Osteoblast (primary cell): ENCODE results near the gene ZFP64. TPM values are rescaled to one million over a fixed set of nuclear protein-coding genes. Genes with fewer than 3 reads are reported as not detected.
"Not testable (repeated sequence)": the region's sequence is repeated elsewhere in the genome, so short reads cannot be mapped to it uniquely, and the experiment has no call there.

Experiments used
- DNase-seq: peaks from one replicate; pipeline ENCODE4 v3.0.0; 2011; ENCODE audit warnings: low spot score, mixed read lengths; ENCODE audit not compliant: insufficient read length; ENCODE audit errors: missing footprints
- H2AFZ ChIP-seq: 2 replicates; pipeline ENCODE4 v1.6.0; 2011; ENCODE audit warnings: mild to moderate bottlenecking, low read length
- H3K27ac ChIP-seq: 2 replicates; pipeline ENCODE4 v1.5.1; 2011; ENCODE audit warnings: mild to moderate bottlenecking, low read depth, low read length, moderate library complexity
- H3K27me3 ChIP-seq: 2 replicates; pipeline ENCODE4 v1.6.0; 2012; ENCODE audit warnings: mild to moderate bottlenecking, control low read depth, inconsistent platforms, low read length, moderate library complexity; ENCODE audit not compliant: insufficient read depth
- H3K36me3 ChIP-seq: 2 replicates; pipeline ENCODE4 v1.5.1; 2011; ENCODE audit warnings: mild to moderate bottlenecking, low read length, control low read depth, moderate library complexity; ENCODE audit not compliant: insufficient read depth
- H3K4me1 ChIP-seq: 2 replicates; pipeline ENCODE4 v1.5.1; 2011; ENCODE audit warnings: mild to moderate bottlenecking, low read length, control low read depth, moderate library complexity; ENCODE audit not compliant: insufficient read depth
- H3K4me2 ChIP-seq: 2 replicates; pipeline ENCODE4 v1.6.0; 2011; ENCODE audit warnings: mild to moderate bottlenecking, low read length; ENCODE audit not compliant: insufficient read depth
- H3K4me3 ChIP-seq: fragments of 200-600 bp; sonication (generic); 3 replicates; pipeline ENCODE4 v1.5.1; 2012; ENCODE audit warnings: mild to moderate bottlenecking, low read length, inconsistent platforms; ENCODE audit not compliant: insufficient read depth
- H3K79me2 ChIP-seq: 2 replicates; pipeline ENCODE4 v1.6.0; 2012; ENCODE audit warnings: mild to moderate bottlenecking, low read length, control low read depth, inconsistent platforms; ENCODE audit not compliant: insufficient read depth
- H3K9me3 ChIP-seq: 2 replicates; pipeline ENCODE4 v1.5.1; 2011; ENCODE audit warnings: low read depth, low read length, control low read depth
- H4K20me1 ChIP-seq: 2 replicates; pipeline ENCODE4 v1.6.0; 2012; ENCODE audit warnings: mild to moderate bottlenecking, low read length, control low read depth; ENCODE audit not compliant: insufficient read depth
- total RNA-seq: library from RNA; depleted of rRNA; stranded (reverse); fragments of >200 nt; gene quantifications from 2 replicates; pipeline ENCODE4 v1.2.3, GENCODE V29; 2012
- TF ChIP-seq, protein P1 (sequence below): IDR thresholded peaks from 2 replicates; pipeline ENCODE4 v1.5.1; 2011; ENCODE audit warnings: mild to moderate bottlenecking, low read depth, low read length, moderate library complexity; ENCODE audit errors: extremely low read depth

ZFP64 gene
- total RNA-seq, 1 donor: 33.3 TPM

GRCh38 chr20:52200870-52201269, 9.3 kb upstream of the ZFP64 start:
- Histone ChIP-seq H3K9me3 (no peaks in the 10 kb centered on the region), H4K20me1 (no peaks in the 10 kb centered on the region), H3K27me3 (no peaks in the 10 kb centered on the region), H3K4me2 (no peak overlapping the region), H2AFZ (no peak overlapping the region), H3K79me2 (no peaks in the 10 kb centered on the region), H3K36me3 (no peaks in the 10 kb centered on the region), H3K4me3 (no peak overlapping the region), H3K27ac (no peak overlapping the region), H3K4me1 (no peaks in the 10 kb centered on the region)
- TF ChIP-seq, protein P1, sequence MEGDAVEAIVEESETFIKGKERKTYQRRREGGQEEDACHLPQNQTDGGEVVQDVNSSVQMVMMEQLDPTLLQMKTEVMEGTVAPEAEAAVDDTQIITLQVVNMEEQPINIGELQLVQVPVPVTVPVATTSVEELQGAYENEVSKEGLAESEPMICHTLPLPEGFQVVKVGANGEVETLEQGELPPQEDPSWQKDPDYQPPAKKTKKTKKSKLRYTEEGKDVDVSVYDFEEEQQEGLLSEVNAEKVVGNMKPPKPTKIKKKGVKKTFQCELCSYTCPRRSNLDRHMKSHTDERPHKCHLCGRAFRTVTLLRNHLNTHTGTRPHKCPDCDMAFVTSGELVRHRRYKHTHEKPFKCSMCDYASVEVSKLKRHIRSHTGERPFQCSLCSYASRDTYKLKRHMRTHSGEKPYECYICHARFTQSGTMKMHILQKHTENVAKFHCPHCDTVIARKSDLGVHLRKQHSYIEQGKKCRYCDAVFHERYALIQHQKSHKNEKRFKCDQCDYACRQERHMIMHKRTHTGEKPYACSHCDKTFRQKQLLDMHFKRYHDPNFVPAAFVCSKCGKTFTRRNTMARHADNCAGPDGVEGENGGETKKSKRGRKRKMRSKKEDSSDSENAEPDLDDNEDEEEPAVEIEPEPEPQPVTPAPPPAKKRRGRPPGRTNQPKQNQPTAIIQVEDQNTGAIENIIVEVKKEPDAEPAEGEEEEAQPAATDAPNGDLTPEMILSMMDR: no peak
- no peak for DNase-seq

GRCh38 chr20:52196845-52197244, 5.3 kb upstream of the ZFP64 start:
- no peak overlapping the region for H3K4me2 ChIP-seq
- no peaks in the 10 kb centered on the region for H3K27me3 ChIP-seq
- H3K4me1 ChIP-seq: peaks cover 4% of the 10 kb centered on the region
- no peak overlapping the region for H3K27ac ChIP-seq
- TF ChIP-seq, protein P1: no peak
- no peaks in the 10 kb centered on the region for H3K9me3 ChIP-seq
- H4K20me1 ChIP-seq: no peaks in the 10 kb centered on the region
- H3K4me3 ChIP-seq: no peak overlapping the region
- H3K36me3 ChIP-seq: no peaks in the 10 kb centered on the region
- H2AFZ ChIP-seq: no peak overlapping the region
- H3K79me2 ChIP-seq: no peaks in the 10 kb centered on the region
- no peak for DNase-seq

DNA sequence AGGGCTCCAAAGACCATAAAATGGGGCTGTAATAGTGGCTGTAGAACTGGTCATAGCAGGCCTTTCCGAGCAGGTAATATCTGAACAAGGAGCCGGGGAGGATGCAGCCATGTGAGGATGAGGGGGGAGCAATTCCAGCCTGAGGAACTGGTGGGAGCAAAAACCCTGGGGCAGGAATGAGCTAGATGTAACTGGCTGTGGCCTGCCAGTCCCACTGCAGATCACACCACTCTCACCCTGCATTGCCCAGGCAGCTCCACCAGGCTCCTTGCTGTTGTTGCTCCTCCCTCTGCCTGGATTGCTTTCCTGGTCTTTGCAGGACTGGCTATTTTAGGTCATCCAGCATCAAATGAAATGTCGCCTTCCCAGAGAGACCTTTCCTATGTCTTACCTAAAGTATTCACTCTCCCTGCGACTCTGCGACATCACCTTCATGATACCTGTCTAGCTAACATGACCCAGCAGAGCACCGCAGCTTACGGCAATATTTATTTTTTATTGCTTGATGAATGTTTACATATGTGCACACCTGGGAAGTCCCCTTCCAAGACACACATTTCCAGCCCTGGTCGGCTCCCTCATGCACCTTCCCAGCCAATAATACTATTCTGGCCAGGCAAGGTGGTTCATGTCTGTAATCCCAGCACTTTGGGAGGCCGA, 2.4 kb upstream of the ZFP64 start:
- no peak overlapping the region for H2AFZ ChIP-seq
- TF ChIP-seq, protein P1: no peak
- H3K4me3 ChIP-seq: no peak overlapping the region
- no peaks in the 10 kb centered on the region for H3K9me3 ChIP-seq
- no peaks in the 10 kb centered on the region for H3K27me3 ChIP-seq
- peaks cover 7% of the 10 kb centered on the region for H4K20me1 ChIP-seq
- H3K79me2 ChIP-seq: peaks cover 17% of the 10 kb centered on the region
- no peak overlapping the region for H3K4me2 ChIP-seq
- H3K36me3 ChIP-seq: no peaks in the 10 kb centered on the region
- DNase-seq: no peak
- no peak overlapping the region for H3K27ac ChIP-seq
- peaks cover 8% of the 10 kb centered on the region for H3K4me1 ChIP-seq

GRCh38 chr20:52193133-52193532, 1.6 kb upstream of the ZFP64 start:
- Histone ChIP-seq H3K4me3 (no peak overlapping the region), H2AFZ (no peak overlapping the region), H3K9me3 (no peaks in the 10 kb centered on the region), H3K4me1 (peaks cover 8% of the 10 kb centered on the region), H3K79me2 (peaks cover 17% of the 10 kb centered on the region), H4K20me1 (peaks cover 7% of the 10 kb centered on the region), H3K27ac (no peak overlapping the region), H3K4me2 (no peak overlapping the region), H3K36me3 (no peaks in the 10 kb centered on the region), H3K27me3 (no peaks in the 10 kb centered on the region)
- DNase-seq: no peak
- TF ChIP-seq, protein P1: no peak

DNA sequence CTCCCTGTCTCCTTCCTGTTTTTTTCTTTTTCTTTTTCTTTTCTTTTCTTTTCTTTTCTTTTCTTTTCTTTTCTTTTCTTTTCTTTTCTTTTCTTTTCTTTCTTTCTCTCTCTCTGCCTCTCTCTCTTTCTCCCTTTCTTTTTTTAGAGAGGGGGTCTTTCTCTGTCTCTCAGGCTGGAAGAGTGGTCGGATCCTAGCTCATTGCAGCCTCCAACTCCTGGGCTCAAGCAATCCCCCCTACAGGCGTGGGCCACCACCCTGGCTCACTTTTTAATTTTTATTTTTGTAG, 1.1 kb upstream of the ZFP64 start:
- peak overlapping the region; percentile 100 for H3K4me2 ChIP-seq
- H2AFZ ChIP-seq: not testable (repeated sequence)

More for the DNA sequence above, 1.1 kb upstream of the ZFP64 start:
- H3K27me3 ChIP-seq, H3K9me3 ChIP-seq, H4K20me1 ChIP-seq, H3K36me3 ChIP-seq, H3K4me1 ChIP-seq, H3K4me3 ChIP-seq, H3K27ac ChIP-seq, DNase-seq: not testable (repeated sequence)
- peaks cover 22% of the 10 kb centered on the region for H3K79me2 ChIP-seq
